Stimulated activated CD4-positive, alpha-beta T cell treated with anti-CD3 and anti-CD28 coated beads, Interleukin-2, amount 100 ng/mL, for 24 hours (primary cell): Measurements from ENCODE around the gene ADRM1.

Experiments
- DNase-seq, 2 donors: peaks; one replicate each; pipeline ENCODE4 v3.0.0-alpha.2; 2020

ADRM1 gene

DNA sequence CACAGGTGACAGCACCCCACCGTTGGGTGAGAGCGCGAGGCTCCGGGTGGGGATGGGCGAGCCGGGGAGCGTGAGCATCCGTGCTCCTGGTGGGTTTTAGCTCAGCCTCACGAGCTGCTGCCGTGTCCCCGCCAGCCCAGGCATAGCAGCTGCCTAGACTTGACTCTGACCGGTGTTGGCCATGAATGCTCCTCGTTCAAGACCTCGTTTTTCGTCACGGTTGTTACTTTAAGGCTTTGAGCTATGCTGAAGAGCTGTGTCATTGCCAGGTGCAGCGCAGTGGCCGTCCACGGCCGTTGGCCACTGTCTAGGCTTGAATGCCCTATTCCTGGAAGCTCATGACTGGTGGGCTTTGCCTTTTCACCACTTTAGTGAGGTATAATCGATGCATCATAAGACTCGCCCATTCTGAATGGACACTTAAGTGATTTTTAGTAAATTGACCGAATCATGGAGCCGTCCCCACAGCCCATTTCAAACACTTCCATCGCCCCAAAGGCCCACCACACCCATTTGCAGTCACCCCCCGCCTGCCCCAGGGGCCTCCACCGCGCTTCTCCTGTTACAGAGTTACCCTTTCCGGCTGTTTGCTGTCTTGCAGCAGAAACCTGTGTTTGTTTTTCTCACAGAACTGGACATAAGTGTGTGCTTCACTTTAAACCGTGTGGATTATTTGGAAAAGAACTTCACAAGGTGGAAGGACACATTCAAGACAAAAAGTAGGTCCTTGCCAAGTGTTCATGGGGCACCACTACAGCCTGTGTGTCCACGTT lies 21.4 kb upstream of the ADRM1 start:
- DNase-seq = no peak

DNA sequence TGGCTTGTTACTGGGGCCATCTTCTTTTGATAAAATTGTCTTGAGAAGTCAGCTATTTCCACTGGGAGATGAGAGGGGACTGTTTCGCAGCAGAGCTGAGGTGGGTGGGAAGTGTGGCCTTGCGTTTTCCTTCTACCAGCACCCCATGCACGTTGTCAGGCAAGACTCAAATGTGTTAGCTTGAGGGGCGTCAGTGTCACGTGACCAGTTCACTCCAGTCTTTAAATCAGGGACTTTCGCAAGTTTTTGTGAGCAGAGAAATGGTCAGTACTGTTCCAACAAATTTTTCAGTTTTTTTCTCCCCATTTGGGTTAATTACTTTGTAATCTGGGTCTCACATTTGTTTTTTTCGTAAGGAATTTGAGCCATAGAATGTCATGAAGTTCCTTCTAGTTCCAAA lies 20.7 kb upstream of the ADRM1 start:
- no peak for DNase-seq

GRCh38 chr20:62282877-62283503 lies 19.8 kb upstream of the ADRM1 start:
- no peak for DNase-seq

DNA sequence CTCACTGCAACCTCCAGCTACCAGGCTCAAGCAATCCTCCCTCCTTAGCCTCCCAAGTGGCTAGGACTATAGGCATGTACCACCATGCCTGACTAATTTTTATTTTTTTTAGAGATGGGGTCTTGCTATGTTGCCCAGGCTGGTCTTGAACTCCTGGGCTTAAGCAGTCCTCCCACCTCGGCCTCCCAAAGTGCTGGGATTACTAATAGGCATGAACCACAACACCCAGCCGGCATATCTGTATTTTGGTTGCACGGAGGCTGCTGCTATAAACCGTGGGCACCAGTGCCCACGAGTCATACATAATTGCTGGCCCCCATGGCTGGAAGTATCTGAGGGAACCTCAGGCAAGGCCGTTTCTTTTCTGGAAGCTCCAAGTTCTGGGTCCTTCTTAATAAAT lies 18.3 kb upstream of the ADRM1 start:
- DNase-seq = no peak

GRCh38 chr20:62285151-62285550 lies 17.6 kb upstream of the ADRM1 start:
- no peak for DNase-seq

GRCh38 chr20:62285722-62286121 lies 17.1 kb upstream of the ADRM1 start:
- DNase-seq = no peak

- no peak for DNase-seq
Observed at GRCh38 chr20:62286493-62287064, 16.2 kb upstream of the ADRM1 start.

DNA sequence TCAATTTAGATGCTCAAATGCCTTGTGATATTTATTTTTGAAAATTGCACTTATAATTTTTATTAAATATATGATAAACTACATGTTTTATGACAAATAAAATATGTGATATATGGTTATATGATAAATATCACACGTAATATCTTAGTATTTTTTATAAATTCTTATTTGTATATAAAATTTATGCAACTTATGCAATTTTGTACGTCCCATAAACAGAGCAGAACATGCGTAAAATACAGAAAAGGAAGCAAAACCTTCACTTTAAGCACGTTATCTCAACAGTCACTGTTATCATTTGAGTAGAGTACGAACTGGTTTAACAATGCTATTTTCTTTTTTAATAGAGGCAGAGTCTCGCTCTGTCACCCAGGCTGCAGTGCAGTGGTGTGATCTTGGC lies 15.7 kb upstream of the ADRM1 start:
- DNase-seq = no peak

- DNase-seq = no peak
Observed at GRCh38 chr20:62287759-62288534, 14.8 kb upstream of the ADRM1 start.

- DNase-seq = no peak
Observed at GRCh38 chr20:62288535-62289105, 14.2 kb upstream of the ADRM1 start.

GRCh38 chr20:62289131-62289530 lies 13.7 kb upstream of the ADRM1 start:
- no peak for DNase-seq

DNA sequence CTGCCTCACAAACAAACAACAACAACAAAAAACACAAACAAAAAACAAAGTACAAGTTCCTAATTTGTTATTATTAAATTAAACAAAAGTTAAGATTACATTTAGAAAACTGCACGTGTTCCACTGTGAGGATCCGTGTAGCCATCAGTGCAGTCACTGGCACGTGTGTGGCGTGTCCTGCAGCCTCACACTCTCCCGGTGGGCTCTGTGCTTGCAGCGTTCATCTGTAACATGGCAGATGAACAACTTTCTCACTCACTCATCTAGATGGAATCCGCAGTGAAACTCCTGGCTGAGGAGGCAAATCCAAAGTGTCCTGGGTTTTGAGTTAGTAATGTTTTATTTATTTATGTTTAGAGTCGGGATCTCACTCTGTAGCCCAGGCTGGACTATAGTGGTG lies 12.9 kb upstream of the ADRM1 start:
- DNase-seq = no peak

- no peak for DNase-seq
Observed at GRCh38 chr20:62291251-62292066, 11.3 kb upstream of the ADRM1 start.

DNA sequence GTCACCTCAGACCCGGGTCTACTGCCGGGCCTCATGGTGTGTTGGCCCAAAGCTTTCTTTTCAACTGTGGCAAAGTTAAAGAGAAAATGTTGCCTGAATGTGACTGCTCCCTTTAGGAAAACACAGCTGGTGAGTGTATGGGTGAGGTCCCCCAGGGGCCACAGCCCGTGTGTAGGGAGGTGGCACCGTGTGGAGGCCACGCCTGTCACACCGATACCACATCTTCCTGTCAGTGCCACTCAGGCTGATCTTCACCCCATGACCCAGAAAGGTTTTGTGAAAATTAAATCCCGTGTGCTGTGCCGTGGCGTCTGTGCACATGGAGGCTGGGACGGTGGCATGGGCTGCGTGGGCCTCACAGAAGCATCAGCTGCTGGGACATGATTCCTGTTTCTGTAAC lies 10.7 kb upstream of the ADRM1 start:
- no peak for DNase-seq

- DNase-seq = no peak
Observed at GRCh38 chr20:62293111-62293784, 9.5 kb upstream of the ADRM1 start.

DNA sequence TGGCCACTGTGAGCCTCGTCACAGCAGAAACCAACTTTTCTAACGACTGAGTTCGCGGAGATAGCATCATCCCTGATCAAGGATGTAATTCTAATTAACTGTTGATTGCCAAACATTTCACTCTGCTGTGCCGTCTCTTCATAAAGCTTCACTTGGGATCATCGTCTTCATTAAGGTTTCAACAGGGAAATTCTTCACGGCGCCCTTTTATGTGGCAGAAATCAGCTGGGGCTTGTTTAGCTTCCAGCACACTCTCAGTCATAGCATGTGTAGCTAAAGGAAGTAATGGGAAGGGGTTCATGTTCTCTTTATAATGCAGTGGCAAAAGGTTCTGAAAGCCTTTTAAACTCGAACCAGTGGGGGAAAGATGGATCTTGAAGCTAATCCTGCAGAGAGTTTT lies 8.9 kb upstream of the ADRM1 start:
- no peak for DNase-seq

DNA sequence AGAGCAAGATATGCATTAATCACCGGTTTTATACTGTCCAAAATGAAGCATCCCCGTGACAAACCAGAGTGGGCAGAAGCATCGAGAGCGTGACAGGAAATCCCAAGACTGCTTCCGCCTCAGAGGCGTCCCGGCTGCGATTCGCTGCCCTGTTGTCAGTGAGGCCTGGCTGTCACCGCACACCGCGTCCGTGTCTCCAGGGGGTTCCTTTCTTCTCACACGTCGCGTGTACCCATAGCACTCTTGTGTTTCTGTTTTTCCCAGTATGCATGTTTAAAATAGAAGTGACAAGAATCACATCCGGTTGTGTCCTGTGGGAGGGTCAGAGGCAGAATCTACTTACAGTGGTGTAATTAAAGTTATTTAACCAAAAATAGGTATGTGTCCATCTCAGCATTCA lies 8.3 kb upstream of the ADRM1 start:
- no peak for DNase-seq

DNA sequence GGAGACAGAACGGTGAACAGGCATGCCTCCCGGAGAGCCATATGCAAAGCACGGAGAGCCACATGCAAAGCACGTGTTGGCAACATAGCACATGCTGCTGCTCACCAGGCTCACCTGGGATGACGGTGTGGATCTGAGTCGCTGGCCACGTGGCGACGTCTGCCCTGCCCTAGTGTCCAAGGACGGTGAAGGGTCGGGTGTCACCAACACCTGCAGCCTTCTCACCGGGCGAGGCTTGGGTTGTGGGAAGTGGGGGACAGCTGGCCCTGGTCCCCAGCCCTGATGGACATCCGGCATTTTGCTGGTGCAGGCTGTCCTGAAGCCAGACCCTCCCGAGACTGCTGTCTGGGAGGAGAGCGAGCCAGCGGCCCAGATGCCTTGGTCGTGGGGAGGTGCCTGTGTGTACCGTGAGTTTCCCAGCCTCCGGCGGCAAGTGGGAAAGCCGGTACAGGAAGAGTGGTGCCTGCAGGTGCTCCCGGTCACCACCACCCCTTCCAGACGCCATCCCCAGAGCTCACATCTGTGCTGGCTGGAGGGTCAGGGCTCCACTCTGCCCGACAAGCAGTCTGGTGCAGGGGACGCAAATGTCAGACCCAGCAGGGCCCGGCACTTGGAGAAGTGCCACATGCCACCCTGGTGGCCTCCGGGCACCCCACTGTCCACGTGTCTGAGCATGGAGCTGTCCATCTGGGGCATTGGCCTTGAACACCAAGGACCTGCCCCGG lies 5.9 kb upstream of the ADRM1 start:
- no peak for DNase-seq

- DNase-seq = no peak
Observed at GRCh38 chr20:62297449-62298227, 5.2 kb upstream of the ADRM1 start.

DNA sequence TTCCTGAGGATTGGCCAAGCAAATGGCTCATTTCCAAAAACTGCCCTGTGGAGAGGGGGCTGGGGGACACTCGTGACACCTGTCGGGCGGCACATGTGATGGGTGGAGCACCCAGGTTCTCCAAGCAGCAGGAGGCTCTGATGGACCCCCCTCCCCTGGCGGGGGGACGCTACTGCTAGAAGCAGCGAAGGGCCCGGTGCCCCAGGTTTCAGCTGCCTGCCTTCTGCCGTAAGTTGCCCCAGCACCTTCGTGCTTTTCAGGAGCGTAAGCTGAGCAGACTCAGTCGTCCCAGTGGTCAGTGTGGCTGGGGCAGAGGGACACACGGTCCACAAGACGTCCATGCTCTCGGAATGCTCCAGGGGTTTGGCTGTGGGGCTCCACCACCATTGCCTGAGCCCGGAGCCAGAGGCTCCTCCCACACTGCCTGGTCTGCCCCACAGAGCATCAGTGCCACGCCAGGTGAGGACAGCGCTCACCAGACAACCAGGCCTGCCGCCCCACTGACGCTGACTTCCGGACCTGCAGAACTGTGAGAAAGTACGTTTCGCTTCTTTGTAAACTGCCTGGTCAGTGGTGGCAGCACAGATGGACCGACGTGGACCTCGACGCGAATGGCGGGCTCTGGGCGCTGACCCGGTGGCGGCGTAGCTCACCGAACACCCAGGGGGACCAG lies 4.1 kb upstream of the ADRM1 start:
- no peak for DNase-seq
